DOHH2 (cell line): ENCODE measurements around the gene DNMBP.

Experiments
- EZH2phosphoT487 ChIP-seq: fragments of 200-600 bp; sonication (generic); IDR thresholded peaks from 2 replicates; pipeline ENCODE4 v1.6.1; 2017; ENCODE audit warnings: borderline replicate concordance, mild to moderate bottlenecking, antibody characterized with exemption, low read length, moderate library complexity, mixed read lengths
- TF ChIP-seq, protein P1 (sequence below): fragments of 200-600 bp; sonication (generic); IDR thresholded peaks from one replicate; pipeline ENCODE4 v1.5.1; 2014; ENCODE audit warnings: antibody characterized with exemption, mild to moderate bottlenecking, low read depth, low read length; ENCODE audit not compliant: poor library complexity, severe bottlenecking

DNA sequence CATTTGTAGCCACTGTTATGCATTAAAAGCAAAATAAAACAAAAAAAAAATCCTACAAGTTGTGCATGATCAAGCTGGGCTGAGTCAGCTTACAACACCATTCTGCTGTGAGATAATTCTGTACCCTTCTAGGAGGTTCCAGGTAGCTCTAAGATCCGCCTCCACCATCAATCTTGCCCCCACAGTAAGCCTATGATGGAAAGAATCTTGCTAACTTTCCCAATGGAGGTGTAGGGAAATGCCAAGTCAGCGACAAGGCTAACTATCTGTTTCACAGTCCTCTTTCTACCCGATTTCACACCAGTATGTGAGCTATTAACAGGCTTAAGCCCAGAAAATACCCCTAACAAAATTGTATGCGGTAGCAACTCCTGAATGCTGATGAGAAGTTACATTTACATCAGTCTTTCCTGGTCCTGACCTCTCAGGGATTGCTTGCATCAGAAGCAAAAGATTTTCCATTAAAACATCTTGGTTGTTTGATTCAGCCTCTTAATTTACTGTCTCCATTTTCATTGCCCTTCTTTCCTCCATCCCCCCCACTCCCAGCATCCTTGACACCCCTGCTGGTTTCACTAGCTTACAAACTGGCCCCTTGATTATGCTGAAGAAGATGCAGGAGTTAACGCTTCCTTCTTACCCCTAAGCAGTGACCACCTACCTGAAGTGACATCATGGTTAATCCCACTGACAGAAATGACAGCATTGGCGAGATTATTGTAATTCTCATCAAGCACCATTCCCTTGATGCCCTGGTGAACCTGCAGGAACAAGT, 44.1 kb upstream of the DNMBP start:
- TF ChIP-seq, protein P1, sequence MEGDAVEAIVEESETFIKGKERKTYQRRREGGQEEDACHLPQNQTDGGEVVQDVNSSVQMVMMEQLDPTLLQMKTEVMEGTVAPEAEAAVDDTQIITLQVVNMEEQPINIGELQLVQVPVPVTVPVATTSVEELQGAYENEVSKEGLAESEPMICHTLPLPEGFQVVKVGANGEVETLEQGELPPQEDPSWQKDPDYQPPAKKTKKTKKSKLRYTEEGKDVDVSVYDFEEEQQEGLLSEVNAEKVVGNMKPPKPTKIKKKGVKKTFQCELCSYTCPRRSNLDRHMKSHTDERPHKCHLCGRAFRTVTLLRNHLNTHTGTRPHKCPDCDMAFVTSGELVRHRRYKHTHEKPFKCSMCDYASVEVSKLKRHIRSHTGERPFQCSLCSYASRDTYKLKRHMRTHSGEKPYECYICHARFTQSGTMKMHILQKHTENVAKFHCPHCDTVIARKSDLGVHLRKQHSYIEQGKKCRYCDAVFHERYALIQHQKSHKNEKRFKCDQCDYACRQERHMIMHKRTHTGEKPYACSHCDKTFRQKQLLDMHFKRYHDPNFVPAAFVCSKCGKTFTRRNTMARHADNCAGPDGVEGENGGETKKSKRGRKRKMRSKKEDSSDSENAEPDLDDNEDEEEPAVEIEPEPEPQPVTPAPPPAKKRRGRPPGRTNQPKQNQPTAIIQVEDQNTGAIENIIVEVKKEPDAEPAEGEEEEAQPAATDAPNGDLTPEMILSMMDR, result no peak
- no peak for TF ChIP-seq EZH2phosphoT487
